OCI-LY3 (cell line): ENCODE measurements around the gene EYS.
A peak's percentile ranks its signal among the peaks of the same experiment; 100 is the strongest.

Experiments used
- H2AFZ ChIP-seq: fragments of 200-600, 300-600 bp; shearing (Covaris generic); 2 replicates; pipeline ENCODE4 v1.6.0; 2014; ENCODE audit warnings: antibody characterized with exemption, low read depth, low read length
- H3K27ac ChIP-seq: fragments of 200-600, 300-600 bp; sonication (generic); 2 replicates; pipeline ENCODE4 v1.5.1; 2014; ENCODE audit warnings: mild to moderate bottlenecking, low read length, moderate library complexity, mixed read lengths
- H3K27me3 ChIP-seq: fragments of 200-600, 300-600 bp; sonication (generic); 2 replicates; pipeline ENCODE4 v1.6.1; 2014; ENCODE audit warnings: low read depth, low read length, mixed read lengths
- H3K36me3 ChIP-seq: fragments of 200-600, 300-600 bp; sonication (generic); replicated peaks from 2 replicates; pipeline ENCODE3; 2014; ENCODE audit warnings: low read depth, low read length, mixed read lengths
- H3K4me1 ChIP-seq: fragments of 300-600, 200-600 bp; sonication (generic); 2 replicates; pipeline ENCODE4 v1.6.1; 2014; ENCODE audit warnings: low read length, mixed read lengths
- H3K4me2 ChIP-seq: fragments of 200-600, 300-600 bp; sonication (generic); 2 replicates; pipeline ENCODE4 v1.6.1; 2014; ENCODE audit warnings: low read length, mixed read lengths
- H3K4me3 ChIP-seq: fragments of 300-600, 200-600 bp; sonication (generic); 2 replicates; pipeline ENCODE4 v1.5.1; 2014; ENCODE audit warnings: antibody characterized with exemption, mild to moderate bottlenecking, low read length, moderate library complexity
- H3K79me2 ChIP-seq: fragments of 300-600, 200-600 bp; shearing (Covaris generic); 2 replicates; pipeline ENCODE4 v1.6.1; 2014; ENCODE audit warnings: mild to moderate bottlenecking, low read length, mixed read lengths
- H3K9ac ChIP-seq: fragments of 300-600, 200-600 bp; shearing (Covaris generic); 2 replicates; pipeline ENCODE4 v1.6.0; 2014; ENCODE audit warnings: mild to moderate bottlenecking, low read length, moderate library complexity
- H3K9me3 ChIP-seq: fragments of 200-600, 300-600 bp; shearing (Covaris generic); 2 replicates; pipeline ENCODE4 v1.6.1; 2014; ENCODE audit warnings: low read length, mixed read lengths; ENCODE audit not compliant: insufficient read depth
- H4K20me1 ChIP-seq: fragments of 200-600, 300-600 bp; sonication (generic); 2 replicates; pipeline ENCODE4 v1.6.1; 2016; ENCODE audit warnings: low read length, mixed read lengths; ENCODE audit not compliant: insufficient read depth
- EZH2phosphoT487 ChIP-seq: fragments of 200-600 bp; shearing (Covaris generic); IDR thresholded peaks from 2 replicates; pipeline ENCODE4 v1.6.1; 2018; ENCODE audit warnings: antibody characterized with exemption, mixed run types, low read depth
- TF ChIP-seq, protein P1 (sequence below): fragments of 200-600, 300-600 bp; sonication (generic); IDR thresholded peaks from 2 replicates; pipeline ENCODE4 v1.5.1; 2014; ENCODE audit warnings: antibody characterized with exemption, low read length, low read depth

The EYS gene

DNA sequence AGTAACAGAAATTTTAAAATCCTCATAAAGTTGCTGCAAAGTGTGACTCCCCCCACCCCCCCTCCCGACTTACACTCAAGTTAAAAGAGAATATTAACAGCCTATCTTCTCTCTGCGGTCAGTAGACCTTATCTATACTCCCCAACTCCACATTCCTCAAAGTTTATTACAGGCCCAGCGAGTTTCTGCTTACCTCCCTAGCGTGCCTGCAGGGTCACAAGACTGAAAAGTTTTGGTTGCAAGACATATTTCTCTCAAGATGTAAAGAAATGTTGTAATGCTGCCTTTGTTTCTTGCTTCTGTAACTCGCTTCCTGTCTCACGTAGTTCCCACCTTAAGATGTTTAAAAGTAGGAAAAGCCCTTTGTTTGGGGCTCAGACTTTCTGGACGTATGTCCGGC is 1371.8 kb downstream of the EYS start:
- Histone ChIP-seq H3K79me2 (no peaks in the 10 kb centered on the region), H2AFZ (no peak overlapping the region), H3K9ac (no peak overlapping the region), H3K27me3 (no peaks in the 10 kb centered on the region), H3K36me3 (no peaks in the 10 kb centered on the region), H4K20me1 (no peaks in the 10 kb centered on the region), H3K27ac (no peak overlapping the region), H3K4me1 (peaks cover 5% of the 10 kb centered on the region; the same call in 1 of the 2 replicates), H3K4me3 (no peak overlapping the region), H3K4me2 (no peak overlapping the region), H3K9me3 (no peaks in the 10 kb centered on the region)
- TF ChIP-seq, protein P1, sequence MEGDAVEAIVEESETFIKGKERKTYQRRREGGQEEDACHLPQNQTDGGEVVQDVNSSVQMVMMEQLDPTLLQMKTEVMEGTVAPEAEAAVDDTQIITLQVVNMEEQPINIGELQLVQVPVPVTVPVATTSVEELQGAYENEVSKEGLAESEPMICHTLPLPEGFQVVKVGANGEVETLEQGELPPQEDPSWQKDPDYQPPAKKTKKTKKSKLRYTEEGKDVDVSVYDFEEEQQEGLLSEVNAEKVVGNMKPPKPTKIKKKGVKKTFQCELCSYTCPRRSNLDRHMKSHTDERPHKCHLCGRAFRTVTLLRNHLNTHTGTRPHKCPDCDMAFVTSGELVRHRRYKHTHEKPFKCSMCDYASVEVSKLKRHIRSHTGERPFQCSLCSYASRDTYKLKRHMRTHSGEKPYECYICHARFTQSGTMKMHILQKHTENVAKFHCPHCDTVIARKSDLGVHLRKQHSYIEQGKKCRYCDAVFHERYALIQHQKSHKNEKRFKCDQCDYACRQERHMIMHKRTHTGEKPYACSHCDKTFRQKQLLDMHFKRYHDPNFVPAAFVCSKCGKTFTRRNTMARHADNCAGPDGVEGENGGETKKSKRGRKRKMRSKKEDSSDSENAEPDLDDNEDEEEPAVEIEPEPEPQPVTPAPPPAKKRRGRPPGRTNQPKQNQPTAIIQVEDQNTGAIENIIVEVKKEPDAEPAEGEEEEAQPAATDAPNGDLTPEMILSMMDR = no peak
- no peak for TF ChIP-seq EZH2phosphoT487

DNA sequence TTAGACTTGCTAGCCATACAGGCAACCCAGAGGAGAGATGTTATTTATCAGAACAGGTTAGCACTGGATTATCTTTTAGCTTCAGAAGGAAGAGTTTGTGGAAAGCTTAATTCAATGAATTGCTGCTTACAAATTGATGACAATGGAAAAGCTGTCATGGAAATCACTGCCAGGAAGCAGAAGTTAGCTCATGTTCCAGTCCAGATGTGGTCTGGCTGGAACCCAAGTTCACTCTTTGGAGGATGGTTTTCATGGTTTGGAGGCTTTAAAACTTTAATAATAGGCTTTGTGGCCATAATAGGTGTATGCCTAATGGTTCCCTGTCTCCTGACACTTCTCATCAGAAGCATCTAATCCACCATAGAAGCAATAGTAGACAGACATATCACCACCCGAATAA is 1372.4 kb downstream of the EYS start:
- Histone ChIP-seq H3K27me3 (no peaks in the 10 kb centered on the region), H3K9me3 (no peaks in the 10 kb centered on the region), H3K27ac (no peak overlapping the region), H2AFZ (no peak overlapping the region), H3K9ac (no peak overlapping the region), H4K20me1 (no peaks in the 10 kb centered on the region), H3K4me2 (no peak overlapping the region), H3K36me3 (no peaks in the 10 kb centered on the region), H3K79me2 (no peaks in the 10 kb centered on the region), H3K4me3 (no peak overlapping the region), H3K4me1 (peaks cover 5% of the 10 kb centered on the region; the same call in 1 of the 2 replicates)
- TF ChIP-seq, protein P1 = no peak
- TF ChIP-seq EZH2phosphoT487 = no peak

DNA sequence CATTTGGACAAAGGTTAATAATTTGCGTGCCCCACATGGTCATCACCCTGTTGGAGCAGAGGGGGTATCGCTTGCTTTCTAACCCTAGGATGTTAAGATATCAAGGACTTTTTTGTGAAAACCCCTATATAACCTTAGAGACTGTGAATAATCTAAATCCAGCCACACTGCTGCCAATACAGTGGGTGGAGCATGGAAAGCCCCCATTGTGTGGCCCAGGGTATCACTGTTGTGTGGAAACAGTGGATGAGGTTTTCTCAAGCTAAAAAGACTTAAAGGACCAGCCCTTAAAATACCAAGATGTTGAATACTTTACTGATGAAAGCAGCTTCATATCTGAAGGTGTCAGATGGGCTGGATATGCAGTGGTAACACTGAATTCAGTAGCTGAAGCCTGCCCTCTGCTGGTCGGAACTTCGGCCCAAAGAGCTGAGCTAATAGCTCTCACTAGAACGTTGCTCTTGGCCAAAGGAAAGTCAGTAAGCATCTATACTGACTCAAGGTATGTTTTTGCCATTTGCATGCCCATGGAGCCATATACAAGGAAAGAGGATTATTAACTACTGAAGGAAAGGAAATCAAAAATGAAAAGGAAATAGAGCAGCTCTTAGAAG is 1376.2 kb downstream of the EYS start:
- Histone ChIP-seq H2AFZ (no peak overlapping the region), H3K4me1 (peaks cover 5% of the 10 kb centered on the region; the same call in 1 of the 2 replicates), H3K9ac (no peak overlapping the region), H3K36me3 (peaks cover 5% of the 10 kb centered on the region), H3K4me3 (no peak overlapping the region), H4K20me1 (no peaks in the 10 kb centered on the region), H3K4me2 (peak overlapping the region; percentile 23; the same call in 1 of the 2 replicates), H3K27ac (no peak overlapping the region), H3K27me3 (no peaks in the 10 kb centered on the region), H3K9me3 (no peaks in the 10 kb centered on the region), H3K79me2 (no peaks in the 10 kb centered on the region)
- no peak for TF ChIP-seq EZH2phosphoT487
- TF ChIP-seq, protein P1 = peak; percentile 87

DNA sequence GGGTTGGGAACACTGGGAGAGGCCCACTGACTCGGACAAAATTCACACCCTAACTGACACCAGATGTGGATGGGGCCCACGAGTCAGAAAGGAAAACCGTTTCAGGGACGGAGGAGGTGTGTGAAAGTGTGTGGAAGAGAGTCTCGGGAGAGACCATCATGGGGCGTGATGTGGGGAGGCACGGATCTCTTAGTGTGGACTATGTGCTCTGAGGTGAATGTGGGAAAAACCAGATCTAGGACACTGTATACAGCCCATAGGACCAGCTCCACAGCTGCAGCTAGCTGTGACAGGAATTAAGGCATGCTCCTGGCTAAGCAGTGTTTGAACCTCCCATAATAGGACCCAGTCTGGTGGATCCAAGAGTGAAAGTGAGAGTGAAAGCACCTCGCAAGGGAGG is 1380.1 kb downstream of the EYS start:
- Histone ChIP-seq H3K79me2 (no peaks in the 10 kb centered on the region), H3K27ac (no peak overlapping the region), H3K4me1 (peaks cover 5% of the 10 kb centered on the region; the same call in 1 of the 2 replicates), H4K20me1 (no peaks in the 10 kb centered on the region), H3K27me3 (no peaks in the 10 kb centered on the region), H2AFZ (no peak overlapping the region), H3K4me2 (no peak overlapping the region), H3K4me3 (no peak overlapping the region), H3K9ac (no peak overlapping the region), H3K9me3 (no peaks in the 10 kb centered on the region), H3K36me3 (peaks cover 5% of the 10 kb centered on the region)
- TF ChIP-seq EZH2phosphoT487 = no peak
- TF ChIP-seq, protein P1 = no peak
